Measurements from ENCODE around the gene SCYL2.

- TF ChIP-seq CTCF (IDR thresholded peaks at IDR 0.05 in 4 of 5, conservative IDR thresholded peaks at IDR 0.05 in 1 of 5) (no peak), POLR2A (IDR thresholded peaks at IDR 0.05) (no peak)
These were observed 47.5 kb upstream of the SCYL2 start for GRCh38 chr12:100219328-100220109.

Measured in gastrocnemius medialis (tissue), 4 donors.